HG02870 (cell line): Measurements from ENCODE around the gene PID1.

ENCODE experiments used
- ATAC-seq: cut with Tn5 transposase; IDR thresholded peaks from one replicate; pipeline ENCODE4 v1.9.1; 2021; ENCODE audit warnings: mild to moderate bottlenecking, moderate library complexity; ENCODE audit not compliant: unreplicated experiment

PID1 gene

DNA sequence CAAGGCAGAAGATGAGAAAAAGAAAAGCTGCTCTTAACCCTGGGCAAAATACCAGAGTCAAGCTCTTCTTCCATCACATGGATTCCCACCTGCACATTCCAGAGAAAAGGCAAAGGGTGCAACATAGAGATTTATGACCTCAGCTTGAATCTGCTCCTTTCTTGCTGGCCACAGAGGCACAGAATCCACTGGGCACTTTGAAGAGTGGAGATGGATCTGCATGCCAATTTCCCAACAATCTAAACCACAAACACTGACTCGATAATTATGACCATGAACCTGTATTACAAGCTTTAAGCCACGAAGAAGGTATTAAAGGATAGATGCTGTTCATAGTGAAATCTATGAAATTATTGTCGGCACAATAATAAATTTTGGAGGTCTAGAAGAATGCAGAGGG is 237.3 kb downstream of the PID1 start:
- ATAC-seq: no peak

DNA sequence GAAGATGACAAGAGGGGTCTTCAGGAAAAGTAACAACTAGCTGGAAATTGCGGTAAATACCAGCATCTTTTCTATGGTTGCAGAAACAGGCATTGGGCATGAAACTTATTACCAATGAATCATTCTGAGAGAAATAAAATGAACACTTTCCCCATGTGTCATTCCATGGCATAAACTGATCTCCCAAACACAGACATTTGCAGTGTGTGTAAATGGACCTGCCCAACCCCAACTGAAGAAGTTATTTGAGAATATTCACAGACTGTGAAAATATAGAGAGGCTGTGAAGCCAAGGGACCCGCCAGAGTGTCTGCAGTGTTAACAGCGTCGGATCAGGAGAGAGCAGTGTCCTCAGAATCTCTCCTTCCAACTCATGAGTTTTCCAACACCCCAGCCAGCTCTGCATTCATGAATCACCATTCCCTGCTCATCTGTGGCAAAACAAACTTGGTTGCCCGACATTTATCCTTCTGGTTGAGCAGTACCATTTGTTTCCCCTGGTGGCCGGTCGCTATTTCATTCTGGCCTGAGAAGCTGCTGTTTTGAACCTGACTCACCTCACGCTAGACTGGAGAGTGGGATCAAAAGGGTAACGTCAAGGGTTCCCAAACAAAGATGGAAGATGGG is 238.4 kb downstream of the PID1 start:
- no peak for ATAC-seq

DNA sequence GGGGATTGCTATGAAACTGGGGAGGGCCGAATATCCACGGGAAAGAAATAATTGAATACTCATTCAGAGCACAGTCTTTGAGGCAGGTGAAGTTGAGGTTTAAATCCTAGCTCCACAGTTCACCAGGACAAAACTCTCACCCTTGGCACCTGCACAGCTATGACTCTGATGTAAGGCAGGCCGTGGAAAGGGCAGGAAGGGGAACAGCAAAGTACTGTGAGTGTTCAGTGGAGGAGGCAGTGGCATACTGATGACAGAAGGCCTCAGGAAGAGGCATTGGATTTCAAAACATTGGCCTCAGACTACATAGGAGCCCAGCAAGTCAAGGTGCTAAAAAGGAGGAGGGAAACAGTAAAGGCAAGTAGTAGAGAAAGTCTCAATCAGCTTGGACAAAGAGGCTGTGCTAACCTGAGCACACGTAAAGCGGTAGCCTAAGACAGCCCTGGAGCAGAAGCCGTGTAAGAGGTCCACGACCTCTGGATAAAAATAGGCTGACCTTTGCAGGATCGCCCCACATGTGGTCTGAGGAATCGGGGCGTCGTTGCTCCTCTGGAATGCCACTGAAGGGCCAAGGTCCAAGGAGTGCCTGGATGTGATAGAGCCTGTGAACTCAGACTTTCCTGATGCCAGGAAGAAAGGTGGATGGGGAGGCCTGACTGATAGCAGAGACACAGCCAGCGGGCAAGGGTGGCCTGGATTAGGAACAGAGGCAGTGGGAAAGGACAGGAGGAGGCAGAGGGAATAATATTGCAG is 243.6 kb downstream of the PID1 start:
- no peak for ATAC-seq

DNA sequence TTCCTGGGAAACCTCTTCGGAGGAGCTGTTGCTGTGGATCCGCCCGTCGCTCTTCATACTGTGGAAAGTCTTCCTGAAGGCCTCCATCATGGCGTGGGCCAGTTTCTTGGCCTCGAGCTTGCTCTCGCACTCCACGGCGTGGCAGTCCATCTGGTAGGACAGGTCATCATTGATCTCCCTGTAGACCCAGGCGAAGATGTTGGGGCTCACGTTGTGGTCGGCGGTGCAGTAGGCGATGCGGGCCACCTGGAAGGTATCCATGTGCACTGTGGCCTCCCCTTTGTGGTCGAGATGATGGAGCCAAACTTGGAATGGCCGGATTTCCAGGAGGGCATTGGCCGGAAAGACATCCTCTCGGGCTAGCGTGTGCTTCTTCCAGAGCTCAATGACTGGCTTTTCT is 245.4 kb downstream of the PID1 start:
- no peak for ATAC-seq

DNA sequence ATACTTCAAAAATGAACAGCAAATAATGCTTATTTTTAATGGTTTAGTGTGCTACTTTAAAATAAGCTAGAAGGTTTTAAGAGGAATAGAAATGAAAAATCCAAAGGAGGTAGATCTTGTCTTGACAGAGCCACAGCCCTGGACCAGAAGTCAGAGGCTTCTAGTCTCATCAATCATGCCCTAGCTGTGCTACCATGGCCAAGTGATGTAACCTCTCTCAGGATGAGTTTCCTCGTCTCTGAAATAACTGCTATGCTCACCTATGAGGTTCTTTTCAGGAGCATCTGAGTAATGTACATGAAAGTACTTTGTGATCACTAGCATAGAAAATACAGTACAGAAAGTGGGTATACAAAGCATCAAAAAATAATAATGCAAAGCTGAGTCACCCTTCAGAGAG is 248.4 kb downstream of the PID1 start:
- ATAC-seq: no peak

DNA sequence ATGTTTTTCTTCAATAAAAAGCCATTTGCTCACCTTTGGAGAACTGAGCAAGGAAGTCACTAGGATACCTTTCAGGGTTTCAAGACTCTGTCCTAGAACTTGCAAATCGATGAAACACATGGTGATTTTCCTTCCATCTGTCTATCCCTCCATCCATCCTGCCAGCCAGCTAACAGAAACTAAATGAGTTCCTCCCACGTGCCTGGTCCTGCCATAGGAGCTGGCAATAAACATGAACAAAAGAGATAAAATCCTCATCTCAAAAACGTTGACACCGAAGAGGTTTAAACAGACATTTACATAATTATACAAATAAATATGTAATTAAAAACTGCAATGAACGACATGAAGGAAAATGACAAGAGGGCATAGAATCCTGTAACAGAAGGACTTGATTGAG is 249.0 kb downstream of the PID1 start:
- no peak for ATAC-seq

DNA sequence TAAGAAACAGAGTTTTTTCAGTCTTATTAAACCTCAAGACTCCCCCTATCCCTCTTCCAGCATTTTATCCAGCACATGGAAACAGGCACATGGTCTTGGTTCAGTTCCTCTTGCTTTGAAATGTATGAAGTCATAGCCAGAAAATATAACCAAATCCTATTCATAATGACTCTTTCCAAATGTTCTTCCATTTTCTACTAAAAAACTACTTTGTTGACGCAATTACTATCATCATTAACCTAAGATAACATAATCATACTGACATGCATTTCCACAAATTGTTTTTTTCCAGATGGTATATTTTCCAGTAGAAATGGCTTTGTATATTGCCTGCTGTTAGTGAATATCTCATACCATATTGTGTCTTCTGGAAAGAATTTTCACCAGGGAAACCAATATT is 261.3 kb downstream of the PID1 start:
- ATAC-seq: no peak

DNA sequence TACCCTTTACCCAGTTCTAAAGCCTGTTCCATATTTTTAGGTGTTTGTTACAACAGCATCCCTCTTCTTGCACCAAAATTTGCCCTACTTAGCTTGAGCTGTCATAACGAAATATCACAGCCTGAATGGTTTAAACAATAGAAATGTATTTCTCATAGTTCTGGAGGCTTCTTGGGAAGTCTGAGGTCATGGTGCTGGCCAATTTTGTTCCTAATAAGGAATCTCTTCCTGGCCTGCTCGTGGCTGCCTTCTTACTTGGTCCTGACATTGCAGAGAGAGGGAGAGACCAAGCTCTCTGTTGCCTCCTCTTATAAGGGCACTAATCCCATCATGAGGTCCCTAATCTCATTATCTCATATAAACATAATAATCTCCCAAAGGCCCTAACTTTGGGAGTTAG is 267.8 kb downstream of the PID1 start:
- no peak for ATAC-seq

DNA sequence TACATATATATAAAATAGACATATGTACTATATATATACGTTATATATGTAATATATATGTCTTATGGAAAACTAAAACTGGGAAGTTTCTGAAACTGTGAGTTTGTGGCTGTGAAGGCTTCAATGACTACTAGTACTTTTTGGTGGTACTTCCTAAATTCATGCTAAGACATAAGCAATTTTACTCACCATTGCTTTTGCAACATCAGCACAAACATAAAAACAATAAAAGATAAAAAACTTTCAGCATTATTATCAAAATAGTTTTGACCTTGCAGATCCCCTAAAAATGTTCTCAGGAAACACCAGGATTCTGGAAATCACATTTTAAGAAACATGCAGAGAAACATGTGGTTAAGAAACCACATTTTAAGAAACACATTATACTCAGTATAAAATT is 269.9 kb downstream of the PID1 start:
- no peak for ATAC-seq

DNA sequence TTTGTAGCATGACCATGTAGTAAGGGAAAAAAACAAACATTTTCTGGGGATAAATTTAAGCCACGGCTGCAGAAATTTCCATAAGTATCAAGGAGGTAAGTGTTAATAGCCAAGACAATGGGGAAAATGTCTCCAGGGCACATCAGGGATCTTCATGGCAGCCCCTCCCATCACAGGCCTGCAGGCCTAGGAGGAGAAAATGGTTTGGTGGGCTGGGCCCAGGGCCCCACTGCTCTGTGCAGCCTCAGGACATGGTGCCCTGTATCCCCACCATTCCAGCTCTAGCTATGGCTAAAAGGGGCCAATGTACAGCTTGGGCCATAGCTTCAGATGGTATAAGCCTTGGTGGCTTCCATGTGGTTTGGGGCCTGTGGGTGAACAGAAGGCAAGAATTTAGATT is 271.8 kb downstream of the PID1 start:
- ATAC-seq: no peak

DNA sequence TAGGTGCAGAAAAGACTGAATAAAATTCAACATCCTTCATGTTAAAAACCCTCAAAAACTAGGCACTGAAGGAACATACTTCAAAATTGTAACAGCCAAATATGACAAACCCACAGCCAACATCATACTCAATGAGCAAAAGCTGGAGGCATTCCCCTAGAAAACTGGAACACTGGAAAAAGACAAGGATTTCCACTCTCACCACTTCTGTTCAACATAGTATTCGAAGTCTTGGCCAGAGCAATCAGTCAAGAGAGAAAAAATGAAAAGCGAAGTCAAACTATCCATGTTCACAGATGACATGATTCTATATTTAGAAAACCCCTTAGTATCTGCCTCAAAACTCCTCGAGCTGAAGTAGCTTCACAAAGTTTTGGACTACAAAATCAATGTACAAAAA is 282.3 kb downstream of the PID1 start:
- ATAC-seq: no peak

DNA sequence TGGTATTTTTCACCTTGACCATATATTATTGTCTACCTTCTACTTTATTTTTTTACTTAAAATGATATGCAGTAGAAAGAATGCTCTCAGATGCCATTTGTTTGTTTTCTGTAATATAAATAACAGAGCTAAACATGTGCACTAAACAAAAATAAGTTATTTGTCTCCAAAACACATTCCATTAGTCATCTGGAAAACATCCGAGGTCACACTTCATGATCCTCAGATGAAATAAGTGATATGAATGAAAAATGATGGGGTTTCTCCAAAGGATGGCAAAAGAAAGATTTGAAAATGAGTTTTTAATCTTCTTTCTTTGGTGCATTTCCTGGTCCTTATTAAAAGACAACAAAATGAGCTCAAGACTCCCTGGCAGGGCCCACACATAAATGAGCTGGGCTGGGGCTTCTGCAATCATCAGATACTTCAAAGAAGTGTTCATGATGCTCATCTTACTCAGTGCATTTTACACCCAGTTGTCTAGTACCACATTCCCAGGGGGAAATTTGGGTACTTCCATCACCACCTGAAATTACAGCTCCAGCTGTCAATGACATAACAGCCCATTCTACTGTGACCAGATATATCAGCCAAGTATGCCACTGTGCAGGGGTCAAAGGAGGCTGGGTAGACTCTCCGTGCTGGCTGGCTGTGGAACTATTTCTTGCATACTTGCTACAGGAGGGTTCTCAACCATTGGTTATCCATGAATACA is 283.5 kb downstream of the PID1 start:
- ATAC-seq: no peak

DNA sequence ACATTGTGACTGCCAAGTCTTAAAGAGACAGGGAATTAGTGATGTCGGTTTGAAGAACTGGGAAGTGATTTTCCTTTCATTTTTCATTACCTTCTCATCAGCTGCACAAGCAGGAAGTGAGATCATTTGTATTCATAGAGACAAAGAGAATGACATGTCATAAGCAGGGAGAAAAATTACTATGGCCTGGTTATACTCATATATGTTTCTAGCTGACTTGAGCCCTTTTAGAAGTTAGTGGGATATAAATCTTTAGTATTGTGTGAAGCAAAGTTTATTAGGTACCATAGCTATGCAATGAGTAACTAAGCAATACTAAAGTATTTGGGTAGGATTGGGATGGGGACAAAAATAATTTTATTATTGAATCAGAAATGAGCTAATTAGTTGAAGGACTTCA is 284.1 kb downstream of the PID1 start:
- ATAC-seq: no peak

DNA sequence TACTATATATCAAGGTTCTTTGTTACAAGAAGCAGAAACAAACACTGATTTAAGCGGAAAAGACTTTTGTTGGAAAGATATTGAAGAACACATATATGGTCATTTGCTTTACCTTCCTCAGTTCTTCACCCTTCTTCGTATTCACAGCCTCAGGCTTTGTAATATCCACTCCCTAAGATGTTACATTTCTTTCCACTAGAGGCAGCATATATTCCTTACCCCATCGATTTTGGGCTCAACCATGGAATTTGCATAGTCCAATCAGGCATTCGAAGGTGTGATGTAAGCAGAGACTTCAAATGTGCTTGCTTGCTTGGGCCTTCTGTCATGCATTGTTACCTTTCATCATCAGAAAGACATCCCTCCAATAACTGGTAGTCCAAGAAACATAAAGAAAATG is 287.4 kb downstream of the PID1 start:
- no peak for ATAC-seq

DNA sequence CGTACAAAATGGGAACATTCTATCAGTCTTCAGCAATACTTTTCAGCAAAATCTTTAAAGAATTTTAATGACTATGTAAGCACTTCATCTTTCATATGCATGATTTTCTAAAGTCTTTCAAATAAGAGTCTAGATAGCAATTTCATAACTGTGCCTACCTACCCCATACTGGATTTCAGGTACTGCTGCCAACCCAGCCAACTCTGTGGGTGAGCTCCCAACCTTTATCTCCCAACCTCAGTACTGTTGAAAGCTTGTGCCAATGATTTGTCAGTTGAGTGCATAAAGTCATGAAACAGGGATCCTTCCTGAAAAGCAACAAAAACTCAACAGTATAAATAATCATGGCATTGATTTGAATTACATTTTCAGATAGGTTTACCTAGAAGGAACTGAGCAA is 296.9 kb downstream of the PID1 start:
- no peak for ATAC-seq
